Breast epithelium (tissue), 4 donors: ENCODE results near the gene MAD1L1. TPM values are rescaled to one million over a fixed set of nuclear protein-coding genes. Genes with fewer than 3 reads are reported as not detected.

ENCODE experiments used
- DNase-seq, 2 donors: peaks; one replicate each; pipeline ENCODE4 v3.0.0-alpha.2; 2019; ENCODE audit warnings: low spot score in 2 of 2
- H3K27ac ChIP-seq, 2 donors: fragments of 200-600 bp; sonication (generic) in 1 of 2; one replicate each; pipeline ENCODE4 v1.5.1; 2016 to 2019; ENCODE audit warnings: mild to moderate bottlenecking in 1 of 2
- H3K27me3 ChIP-seq, 2 donors: fragments of 200-600 bp; sonication (generic) in 1 of 2; one replicate each; pipeline versions ENCODE4 v1.5.1 to v1.6.0; 2017 to 2019; ENCODE audit warnings: control low read depth in 1 of 2, mild to moderate bottlenecking in 1 of 2
- H3K36me3 ChIP-seq: fragments of 200-600 bp; one replicate; pipeline ENCODE4 v1.5.1; 2019
- H3K4me1 ChIP-seq, 2 donors: fragments of 200-600 bp; sonication (generic); one replicate each; pipeline ENCODE4 v1.5.1; 2016 to 2019; ENCODE audit warnings: control low read depth in 1 of 2
- H3K4me3 ChIP-seq, 3 donors: fragments of 200-600 bp; sonication (generic); 1 replicate in 2 of 3; 2 replicates in 1 of 3; pipeline ENCODE4 v1.5.1; 2016 to 2019; ENCODE audit warnings: mild to moderate bottlenecking in 3 of 3, moderate library complexity in 2 of 3
- H3K9me3 ChIP-seq, 2 donors: fragments of 200-600 bp; sonication (generic) in 1 of 2; one replicate each; pipeline ENCODE4 v1.5.1; 2016 to 2019; ENCODE audit warnings: control low read depth in 1 of 2
- POLR2A ChIP-seq: fragments of 450-650 bp; IDR thresholded peaks from one replicate; pipeline ENCODE4 v1.6.1; 2016; ENCODE audit warnings: antibody characterized with exemption, mild to moderate bottlenecking, moderate library complexity
- POLR2AphosphoS5 ChIP-seq, 3 donors: sonication (generic); formaldehyde crosslinking; IDR thresholded peaks; one replicate each; pipeline ENCODE4 v1.6.1; 2017; ENCODE audit warnings: antibody characterized with exemption in 3 of 3
- intact Hi-C: fragments of 100-400 bp; cut with DNase I; formaldehyde crosslinking; loops from one replicate; pipeline ENCODE4 v1.15.1; 2023; ENCODE audit warnings: low total_unique reads
- total RNA-seq, 3 donors: library from RNA; depleted of rRNA; stranded (reverse); fragments of >200 nt; gene quantifications; one replicate each; pipeline ENCODE4 v1.1.0, GENCODE V29; 2016
- TF ChIP-seq, protein P1 (sequence below), 3 donors: fragments of 450-650 bp; IDR thresholded peaks; one replicate each; pipeline ENCODE4 v1.5.1; 2016 to 2017; ENCODE audit warnings: antibody characterized with exemption in 3 of 3, mild to moderate bottlenecking in 3 of 3, moderate library complexity in 3 of 3

The MAD1L1 gene
- total RNA-seq, 3 donors from 2014 or later, result 27.7 to 33.9 (median 28.8) TPM

GRCh38 chr7:2278026-2278425 lies 45.3 kb upstream of the MAD1L1 start:
- H3K27ac ChIP-seq, result no peak overlapping the region
- H3K9me3 ChIP-seq, result no peaks in the 10 kb centered on the region
- no peaks in the 10 kb centered on the region for H3K4me1 ChIP-seq
- intact Hi-C loops, result no loop called here
- H3K36me3 ChIP-seq, result peaks cover 4% of the 10 kb centered on the region
- TF ChIP-seq POLR2A (no peak), POLR2AphosphoS5 (IDR thresholded peaks at IDR 0.05) (no peak)
- TF ChIP-seq, protein P1, sequence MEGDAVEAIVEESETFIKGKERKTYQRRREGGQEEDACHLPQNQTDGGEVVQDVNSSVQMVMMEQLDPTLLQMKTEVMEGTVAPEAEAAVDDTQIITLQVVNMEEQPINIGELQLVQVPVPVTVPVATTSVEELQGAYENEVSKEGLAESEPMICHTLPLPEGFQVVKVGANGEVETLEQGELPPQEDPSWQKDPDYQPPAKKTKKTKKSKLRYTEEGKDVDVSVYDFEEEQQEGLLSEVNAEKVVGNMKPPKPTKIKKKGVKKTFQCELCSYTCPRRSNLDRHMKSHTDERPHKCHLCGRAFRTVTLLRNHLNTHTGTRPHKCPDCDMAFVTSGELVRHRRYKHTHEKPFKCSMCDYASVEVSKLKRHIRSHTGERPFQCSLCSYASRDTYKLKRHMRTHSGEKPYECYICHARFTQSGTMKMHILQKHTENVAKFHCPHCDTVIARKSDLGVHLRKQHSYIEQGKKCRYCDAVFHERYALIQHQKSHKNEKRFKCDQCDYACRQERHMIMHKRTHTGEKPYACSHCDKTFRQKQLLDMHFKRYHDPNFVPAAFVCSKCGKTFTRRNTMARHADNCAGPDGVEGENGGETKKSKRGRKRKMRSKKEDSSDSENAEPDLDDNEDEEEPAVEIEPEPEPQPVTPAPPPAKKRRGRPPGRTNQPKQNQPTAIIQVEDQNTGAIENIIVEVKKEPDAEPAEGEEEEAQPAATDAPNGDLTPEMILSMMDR (IDR thresholded peaks at IDR 0.05), result no peak
- H3K27me3 ChIP-seq, result no peaks in the 10 kb centered on the region
- no peak for DNase-seq
- H3K4me3 ChIP-seq, result no peak overlapping the region

GRCh38 chr7:2276107-2276506 lies 43.4 kb upstream of the MAD1L1 start:
- no peak for DNase-seq
- H3K9me3 ChIP-seq, result no peaks in the 10 kb centered on the region
- peaks cover 4% of the 10 kb centered on the region for H3K36me3 ChIP-seq
- H3K27me3 ChIP-seq, result no peaks in the 10 kb centered on the region
- intact Hi-C loops, result no loop called here
- no peaks in the 10 kb centered on the region for H3K4me1 ChIP-seq
- no peak overlapping the region for H3K4me3 ChIP-seq
- TF ChIP-seq, protein P1 (IDR thresholded peaks at IDR 0.05), result no peak
- TF ChIP-seq POLR2A, result no peak
- TF ChIP-seq POLR2AphosphoS5 (IDR thresholded peaks at IDR 0.05), result no peak
- H3K27ac ChIP-seq, result no peak overlapping the region

- H3K27me3 ChIP-seq, result no peaks in the 10 kb centered on the region
- peaks cover 4% of the 10 kb centered on the region for H3K36me3 ChIP-seq
- no peak for DNase-seq
- no peak overlapping the region for H3K27ac ChIP-seq
- H3K4me1 ChIP-seq, result no peaks in the 10 kb centered on the region
- TF ChIP-seq POLR2AphosphoS5 (IDR thresholded peaks at IDR 0.05) (no peak), POLR2A (no peak)
- TF ChIP-seq, protein P1 (IDR thresholded peaks at IDR 0.05), result no peak
- intact Hi-C loops, result no loop called here
- H3K4me3 ChIP-seq, result no peak overlapping the region
- H3K9me3 ChIP-seq, result no peaks in the 10 kb centered on the region
Measured at GRCh38 chr7:2275101-2275500, 42.4 kb upstream of the MAD1L1 start.

- no peaks in the 10 kb centered on the region for H3K4me1 ChIP-seq
- intact Hi-C loops, result no loop called here
- no peak overlapping the region for H3K27ac ChIP-seq
- no peak for DNase-seq
- H3K36me3 ChIP-seq, result peaks cover 4% of the 10 kb centered on the region
- TF ChIP-seq, protein P1 (IDR thresholded peaks at IDR 0.05), result no peak
- no peak for TF ChIP-seq POLR2A
- no peak for TF ChIP-seq POLR2AphosphoS5 (IDR thresholded peaks at IDR 0.05)
- no peaks in the 10 kb centered on the region for H3K27me3 ChIP-seq
- no peak overlapping the region for H3K4me3 ChIP-seq
- H3K9me3 ChIP-seq, result no peaks in the 10 kb centered on the region
Measured at GRCh38 chr7:2274666-2275065, 41.9 kb upstream of the MAD1L1 start.

- Histone ChIP-seq H3K4me3 (no peak overlapping the region), H3K27ac (no peak overlapping the region), H3K36me3 (peaks cover 4% of the 10 kb centered on the region), H3K4me1 (no peaks in the 10 kb centered on the region), H3K27me3 (no peaks in the 10 kb centered on the region), H3K9me3 (no peaks in the 10 kb centered on the region)
- TF ChIP-seq, protein P1 (IDR thresholded peaks at IDR 0.05), result no peak
- TF ChIP-seq POLR2AphosphoS5 (IDR thresholded peaks at IDR 0.05), result no peak
- no peak for TF ChIP-seq POLR2A
- DNase-seq, result no peak
- intact Hi-C loops, result no loop called here
Measured at GRCh38 chr7:2273866-2274265, 41.1 kb upstream of the MAD1L1 start.
